ENCODE measurements around the gene VTI1A. TPM values are rescaled to one million over a fixed set of nuclear protein-coding genes. Genes with fewer than 3 reads are reported as not detected.

VTI1A gene
- total RNA-seq, 1 experiment from 2014 or later, result 22.0 TPM

DNA sequence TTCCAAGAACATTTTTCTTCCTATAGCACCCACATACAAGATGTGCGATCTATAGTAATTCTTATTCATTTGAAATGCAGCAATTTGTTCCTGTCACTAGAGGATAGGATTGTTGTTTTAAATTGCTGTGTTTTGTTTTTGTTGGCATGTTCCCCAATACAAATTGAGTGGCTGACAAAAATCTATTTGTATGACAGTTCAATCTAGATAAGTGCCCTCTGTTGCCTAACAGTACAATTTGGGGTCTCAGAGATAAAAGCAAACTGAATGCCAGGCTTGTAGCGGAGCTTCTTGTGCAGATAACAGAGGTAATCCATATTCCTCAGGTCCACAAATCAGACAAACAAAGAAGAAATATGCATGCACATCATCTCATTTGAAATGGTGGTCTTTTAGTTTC is 68.8 kb downstream of the VTI1A start:
- H3T11ph ChIP-seq (ENCODE audit: low read length), result no peak overlapping the region
- DNase-seq, result no peak
- no CpG with 5 or more reads among the region's 2 CpGs for WGBS (ENCODE audit: extremely low coverage, insufficient read length, low lambda C conversion rate)

More for the DNA sequence above, 68.8 kb downstream of the VTI1A start:
- Histone ChIP-seq H4K91ac (ENCODE audit: insufficient read length, low read depth, low read length) (no peak overlapping the region), H3K18ac (ENCODE audit: insufficient read length, low read depth, low read length) (no peak overlapping the region), H3K4me1 (ENCODE audit: insufficient read depth, low read length) (no peaks in the 10 kb centered on the region), H3K9ac (ENCODE audit: extremely low read depth, insufficient read length, low read length) (no peak overlapping the region), H2BK15ac (ENCODE audit: low read depth, low read length) (no peak overlapping the region), H3K79me2 (ENCODE audit: insufficient read depth, low read length) (no peaks in the 10 kb centered on the region), H2BK12ac (ENCODE audit: insufficient read length, low read depth, low read length) (no peak overlapping the region), H3K23me2 (ENCODE audit: insufficient read length, low read depth, low read length, poor library complexity, severe bottlenecking) (no peaks in the 10 kb centered on the region), H4K5ac (ENCODE audit: insufficient read length, low read depth, low read length) (no peak overlapping the region), H3K9me3 (ENCODE audit: control insufficient read depth, low read depth, low read length) (no peaks in the 10 kb centered on the region), H2AK5ac (ENCODE audit: insufficient read length, low read length) (no peak overlapping the region), H2BK120ac (ENCODE audit: low read depth, low read length, poor library complexity, severe bottlenecking) (no peak overlapping the region), H3K27me3 (ENCODE audit: insufficient read depth, low read length) (no peaks in the 10 kb centered on the region), H2BK5ac (ENCODE audit: insufficient read length, low read length) (no peak overlapping the region), H3K4ac (ENCODE audit: low read depth, low read length) (no peak overlapping the region), H3K27ac (ENCODE audit: insufficient read length, low read depth, low read length) (no peak overlapping the region), H4K20me1 (ENCODE audit: control insufficient read depth, insufficient read depth, insufficient read length) (no peaks in the 10 kb centered on the region), H3K14ac (ENCODE audit: insufficient read depth, low read length) (no peak overlapping the region), H4K8ac (replicated peaks; ENCODE audit: insufficient read length, low read depth, low read length) (no peak overlapping the region), H3K23ac (ENCODE audit: insufficient read length, low read depth, low read length) (no peak overlapping the region), H3K4me2 (ENCODE audit: insufficient read depth, insufficient read length, low read length) (no peak overlapping the region), H2BK20ac (ENCODE audit: low read depth, low read length, poor library complexity, severe bottlenecking) (no peak overlapping the region), H3K56ac (ENCODE audit: insufficient read length, low read depth, low read length) (no peak overlapping the region), H2AFZ (ENCODE audit: low read length) (no peak overlapping the region), H3K79me1 (ENCODE audit: insufficient read depth, low read depth, low read length, poor library complexity, severe bottlenecking) (no peaks in the 10 kb centered on the region)
- Mint-ChIP-seq H3K27ac (no peak overlapping the region), H3K36me3 (ENCODE audit: insufficient read depth in 1 of 3, low read depth in 3 of 3) (no peaks in the 10 kb centered on the region), H3K4me1 (no peaks in the 10 kb centered on the region), H3K27me3 (ENCODE audit: low read depth) (no peaks in the 10 kb centered on the region), H3K9me3 (no peaks in the 10 kb centered on the region), H3K4me3 (no peak overlapping the region)
- no peak for TF ChIP-seq CTCF (conservative IDR thresholded peaks at IDR 0.05)

Measured in H9 (cell line).